Breast epithelium (tissue), 3 donors: ENCODE measurements around the gene RPS6KB2.
A peak's percentile ranks its signal among the peaks of the same experiment; 100 is the strongest.

Experiments used
- POLR2A ChIP-seq: fragments of 450-650 bp; IDR thresholded peaks from one replicate; pipeline ENCODE4 v1.6.1; 2016; ENCODE audit warnings: antibody characterized with exemption, mild to moderate bottlenecking, moderate library complexity
- POLR2AphosphoS5 ChIP-seq, 3 donors: sonication (generic); formaldehyde crosslinking; IDR thresholded peaks; one replicate each; pipeline ENCODE4 v1.6.1; 2017; ENCODE audit warnings: antibody characterized with exemption in 3 of 3
- TF ChIP-seq, protein P1 (sequence below), 3 donors: fragments of 450-650 bp; IDR thresholded peaks; one replicate each; pipeline ENCODE4 v1.5.1; 2016 to 2017; ENCODE audit warnings: antibody characterized with exemption in 3 of 3, mild to moderate bottlenecking in 3 of 3, moderate library complexity in 3 of 3

DNA sequence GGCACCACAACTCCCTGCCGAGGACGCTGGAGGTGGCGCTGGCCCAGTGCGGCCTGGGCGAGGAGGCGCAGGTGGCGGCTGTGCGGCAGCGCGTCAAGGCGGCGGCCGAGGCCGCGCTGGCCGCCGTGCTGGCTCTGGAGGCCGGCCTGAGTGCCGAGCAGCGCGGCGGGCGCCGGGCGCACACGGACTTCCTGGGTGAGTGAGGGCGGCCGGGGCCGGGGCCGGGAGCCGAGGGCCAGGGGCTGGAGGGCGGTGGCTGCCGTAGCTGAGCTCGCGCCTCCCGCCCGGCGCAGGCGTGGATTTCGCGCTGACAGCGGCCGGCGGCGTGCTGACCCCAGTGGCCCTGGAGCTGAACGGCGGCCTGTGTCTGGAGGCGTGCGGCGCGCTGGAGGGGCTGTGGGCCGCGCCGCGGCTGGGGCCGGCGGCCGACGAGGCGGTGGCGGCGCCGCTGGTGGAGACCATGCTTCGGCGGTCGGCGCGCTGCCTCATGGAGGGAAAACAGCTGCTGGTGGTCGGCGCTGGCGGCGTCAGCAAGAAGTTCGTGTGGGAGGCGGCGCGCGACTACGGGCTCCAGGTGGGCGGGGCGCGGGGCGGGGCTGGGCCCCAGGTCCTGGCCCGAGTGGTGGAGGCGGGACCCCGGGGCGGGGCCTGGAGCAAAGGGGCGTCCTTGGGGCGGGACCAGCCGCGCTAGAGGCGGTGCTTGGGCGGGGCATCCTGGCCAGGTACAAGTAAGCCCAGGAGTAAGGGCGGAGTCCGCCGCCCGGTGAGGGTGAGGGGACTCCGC is 7.5 kb upstream of the RPS6KB2 start:
- TF ChIP-seq, protein P1, sequence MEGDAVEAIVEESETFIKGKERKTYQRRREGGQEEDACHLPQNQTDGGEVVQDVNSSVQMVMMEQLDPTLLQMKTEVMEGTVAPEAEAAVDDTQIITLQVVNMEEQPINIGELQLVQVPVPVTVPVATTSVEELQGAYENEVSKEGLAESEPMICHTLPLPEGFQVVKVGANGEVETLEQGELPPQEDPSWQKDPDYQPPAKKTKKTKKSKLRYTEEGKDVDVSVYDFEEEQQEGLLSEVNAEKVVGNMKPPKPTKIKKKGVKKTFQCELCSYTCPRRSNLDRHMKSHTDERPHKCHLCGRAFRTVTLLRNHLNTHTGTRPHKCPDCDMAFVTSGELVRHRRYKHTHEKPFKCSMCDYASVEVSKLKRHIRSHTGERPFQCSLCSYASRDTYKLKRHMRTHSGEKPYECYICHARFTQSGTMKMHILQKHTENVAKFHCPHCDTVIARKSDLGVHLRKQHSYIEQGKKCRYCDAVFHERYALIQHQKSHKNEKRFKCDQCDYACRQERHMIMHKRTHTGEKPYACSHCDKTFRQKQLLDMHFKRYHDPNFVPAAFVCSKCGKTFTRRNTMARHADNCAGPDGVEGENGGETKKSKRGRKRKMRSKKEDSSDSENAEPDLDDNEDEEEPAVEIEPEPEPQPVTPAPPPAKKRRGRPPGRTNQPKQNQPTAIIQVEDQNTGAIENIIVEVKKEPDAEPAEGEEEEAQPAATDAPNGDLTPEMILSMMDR (IDR thresholded peaks at IDR 0.05), result peak in 1 of 3 donors; percentile 18
- no peak for TF ChIP-seq POLR2A
- TF ChIP-seq POLR2AphosphoS5 (IDR thresholded peaks at IDR 0.05), result peak in 2 of 3 donors; percentile 19 to 28
